Bone marrow (tissue), 2 donors: Measurements from ENCODE around the gene INPP5D.

Experiments
- DNase-seq, 2 donors: peaks; one replicate each; lab custom pipeline; 2025; lab: John Stamatoyannopoulos, UW

Gene INPP5D

GRCh38 chr2:233236820-233237589 lies 176.9 kb downstream of the INPP5D start:
- DNase-seq: no peak

GRCh38 chr2:233240897-233241296 lies 180.8 kb downstream of the INPP5D start:
- no peak for DNase-seq

GRCh38 chr2:233241803-233242202 lies 181.7 kb downstream of the INPP5D start:
- no peak for DNase-seq

GRCh38 chr2:233242231-233242927 lies 182.2 kb downstream of the INPP5D start:
- DNase-seq: peak in 1 of 2 donors; percentile 68

GRCh38 chr2:233243348-233243747 lies 183.2 kb downstream of the INPP5D start:
- DNase-seq: no peak

- no peak for DNase-seq
These were observed 184.7 kb downstream of the INPP5D start for GRCh38 chr2:233244818-233245217.

- no peak for DNase-seq
These were observed 185.3 kb downstream of the INPP5D start for GRCh38 chr2:233245406-233245805.

GRCh38 chr2:233247116-233247515 lies 187.0 kb downstream of the INPP5D start:
- no peak for DNase-seq

GRCh38 chr2:233247744-233248143 lies 187.6 kb downstream of the INPP5D start:
- peak in 1 of 2 donors; percentile 90 for DNase-seq

GRCh38 chr2:233248999-233249398 lies 188.9 kb downstream of the INPP5D start:
- peak in 1 of 2 donors; percentile 90 for DNase-seq

GRCh38 chr2:233250568-233250967 lies 190.4 kb downstream of the INPP5D start:
- no peak for DNase-seq

- no peak for DNase-seq
These were observed 190.8 kb downstream of the INPP5D start for GRCh38 chr2:233250985-233251305.

GRCh38 chr2:233251306-233252116 lies 191.4 kb downstream of the INPP5D start, which contains the start of gene ATG16L1:
ATG16L1 (plus strand) TSS chr2:233251673; CDS start chr2:233251828, 155 bp downstream.
- peak; percentile 76 to 94 for DNase-seq

- DNase-seq: no peak
These were observed 192.1 kb downstream of the INPP5D start for GRCh38 chr2:233252227-233252626.

GRCh38 chr2:233255151-233255550 lies 195.0 kb downstream of the INPP5D start:
- no peak for DNase-seq

GRCh38 chr2:233256048-233256447 lies 195.9 kb downstream of the INPP5D start:
- no peak for DNase-seq
